Tongue (tissue), 2 donors: Measurements from ENCODE around the gene RGS7. TPM values are rescaled to one million over a fixed set of nuclear protein-coding genes. Genes with fewer than 3 reads are reported as not detected.
"Not testable (repeated sequence)": the region's sequence is repeated elsewhere in the genome, so short reads cannot be mapped to it uniquely, and the experiment has no call there.

Source experiments
- DNase-seq: peaks from one replicate; pipeline ENCODE4 v3.0.0-alpha.2; 2015
- total RNA-seq: library from RNA; depleted of rRNA; stranded (reverse); fragments of >200 nt; gene quantifications from one replicate; pipeline ENCODE4 v1.2.3, GENCODE V29; 2014

RGS7 gene
- total RNA-seq, 1 donor from 2014 or later, result not detected

- no peak for DNase-seq
Measured at GRCh38 chr1:241136389-241136788, 220.6 kb downstream of the RGS7 start.

- DNase-seq, result no peak
Measured at GRCh38 chr1:241131636-241132194, 225.3 kb downstream of the RGS7 start.

GRCh38 chr1:241130881-241131280 is 226.1 kb downstream of the RGS7 start:
- DNase-seq, result no peak

- DNase-seq, result no peak
Measured at GRCh38 chr1:241129207-241129960, 227.6 kb downstream of the RGS7 start.

GRCh38 chr1:241125286-241125685 is 231.7 kb downstream of the RGS7 start:
- no peak for DNase-seq

GRCh38 chr1:241118049-241118448 is 239.0 kb downstream of the RGS7 start:
- no peak for DNase-seq

- no peak for DNase-seq
Measured at GRCh38 chr1:241115784-241116183, 241.2 kb downstream of the RGS7 start.

- DNase-seq, result no peak
Measured at GRCh38 chr1:241114699-241115233, 242.2 kb downstream of the RGS7 start.

GRCh38 chr1:241113557-241113956 is 243.4 kb downstream of the RGS7 start:
- DNase-seq, result no peak

- DNase-seq, result no peak
Measured at GRCh38 chr1:241109039-241109438, 248.0 kb downstream of the RGS7 start.

GRCh38 chr1:241105147-241105546 is 251.9 kb downstream of the RGS7 start:
- DNase-seq, result no peak

- no peak for DNase-seq
Measured at GRCh38 chr1:241102664-241103063, 254.3 kb downstream of the RGS7 start.

- no peak for DNase-seq
Measured at GRCh38 chr1:241101622-241102021, 255.4 kb downstream of the RGS7 start.

- DNase-seq, result no peak
Measured at GRCh38 chr1:241097479-241097878, 259.5 kb downstream of the RGS7 start.

GRCh38 chr1:241096982-241097381 is 260.0 kb downstream of the RGS7 start:
- DNase-seq, result no peak

GRCh38 chr1:241095847-241096246 is 261.2 kb downstream of the RGS7 start:
- DNase-seq, result no peak

GRCh38 chr1:241090798-241091197 is 266.2 kb downstream of the RGS7 start:
- DNase-seq, result no peak

GRCh38 chr1:241089066-241089465 is 267.9 kb downstream of the RGS7 start:
- not testable (repeated sequence) for DNase-seq

- not testable (repeated sequence) for DNase-seq
Measured at GRCh38 chr1:241088075-241088474, 268.9 kb downstream of the RGS7 start.

GRCh38 chr1:241086686-241087085 is 270.3 kb downstream of the RGS7 start:
- DNase-seq, result no peak

- DNase-seq, result no peak
Measured at GRCh38 chr1:241083285-241083684, 273.7 kb downstream of the RGS7 start.

GRCh38 chr1:241081473-241081872 is 275.5 kb downstream of the RGS7 start:
- no peak for DNase-seq

GRCh38 chr1:241079459-241079858 is 277.5 kb downstream of the RGS7 start:
- no peak for DNase-seq

- no peak for DNase-seq
Measured at GRCh38 chr1:241079047-241079446, 278.0 kb downstream of the RGS7 start.
